Keratinocyte (primary cell): ENCODE measurements around the gene MED31.

ENCODE experiments used
- CTCF ChIP-seq, 3 experiments: IDR thresholded peaks in 1 of 3; conservative IDR thresholded peaks in 1 of 3; optimal IDR thresholded peaks in 1 of 3; 2 replicates in 2 of 3; 3 replicates in 1 of 3; pipeline versions ENCODE3 to v1.5.1; 2011; ENCODE audit warnings: low read length in 3 of 3, mild to moderate bottlenecking in 3 of 3, moderate library complexity in 2 of 3, control low read depth in 1 of 3, inconsistent platforms in 1 of 3; ENCODE audit not compliant: insufficient read depth in 2 of 3; ENCODE audit errors: extremely low read depth in 1 of 3
- EZH2 ChIP-seq: IDR thresholded peaks from one replicate; pipeline ENCODE4 v1.6.1; 2012; ENCODE audit warnings: inconsistent platforms, mild to moderate bottlenecking, low read length, moderate library complexity

GRCh38 chr17:6674586-6674985 lies 23.2 kb upstream of the MED31 start:
- TF ChIP-seq CTCF (optimal IDR thresholded peaks at IDR 0.05 in 1 of 3, IDR thresholded peaks at IDR 0.05 in 1 of 3, conservative IDR thresholded peaks at IDR 0.05 in 1 of 3; ENCODE audit: extremely low read depth in 1 of 3, insufficient read depth in 2 of 3, low read length in 3 of 3): no peak
- TF ChIP-seq EZH2: no peak
